Keratinocyte (primary cell): ENCODE data around the gene TAF13.

Experiments used
- EZH2 ChIP-seq: IDR thresholded peaks from one replicate; pipeline ENCODE4 v1.6.1; 2012; ENCODE audit warnings: inconsistent platforms, mild to moderate bottlenecking, low read length, moderate library complexity
- TF ChIP-seq, protein P1 (sequence below), 3 experiments: IDR thresholded peaks in 1 of 3; conservative IDR thresholded peaks in 1 of 3; optimal IDR thresholded peaks in 1 of 3; 2 replicates in 2 of 3; 3 replicates in 1 of 3; pipeline versions ENCODE3 to v1.5.1; 2011; ENCODE audit warnings: low read length in 3 of 3, mild to moderate bottlenecking in 3 of 3, moderate library complexity in 2 of 3, control low read depth in 1 of 3, inconsistent platforms in 1 of 3; ENCODE audit not compliant: insufficient read depth in 2 of 3; ENCODE audit errors: extremely low read depth in 1 of 3

- TF ChIP-seq, protein P1, sequence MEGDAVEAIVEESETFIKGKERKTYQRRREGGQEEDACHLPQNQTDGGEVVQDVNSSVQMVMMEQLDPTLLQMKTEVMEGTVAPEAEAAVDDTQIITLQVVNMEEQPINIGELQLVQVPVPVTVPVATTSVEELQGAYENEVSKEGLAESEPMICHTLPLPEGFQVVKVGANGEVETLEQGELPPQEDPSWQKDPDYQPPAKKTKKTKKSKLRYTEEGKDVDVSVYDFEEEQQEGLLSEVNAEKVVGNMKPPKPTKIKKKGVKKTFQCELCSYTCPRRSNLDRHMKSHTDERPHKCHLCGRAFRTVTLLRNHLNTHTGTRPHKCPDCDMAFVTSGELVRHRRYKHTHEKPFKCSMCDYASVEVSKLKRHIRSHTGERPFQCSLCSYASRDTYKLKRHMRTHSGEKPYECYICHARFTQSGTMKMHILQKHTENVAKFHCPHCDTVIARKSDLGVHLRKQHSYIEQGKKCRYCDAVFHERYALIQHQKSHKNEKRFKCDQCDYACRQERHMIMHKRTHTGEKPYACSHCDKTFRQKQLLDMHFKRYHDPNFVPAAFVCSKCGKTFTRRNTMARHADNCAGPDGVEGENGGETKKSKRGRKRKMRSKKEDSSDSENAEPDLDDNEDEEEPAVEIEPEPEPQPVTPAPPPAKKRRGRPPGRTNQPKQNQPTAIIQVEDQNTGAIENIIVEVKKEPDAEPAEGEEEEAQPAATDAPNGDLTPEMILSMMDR (optimal IDR thresholded peaks at IDR 0.05 in 1 of 3, IDR thresholded peaks at IDR 0.05 in 1 of 3, conservative IDR thresholded peaks at IDR 0.05 in 1 of 3; ENCODE audit: extremely low read depth in 1 of 3, insufficient read depth in 2 of 3, low read length in 3 of 3): no peak
- TF ChIP-seq EZH2: no peak
Observed at GRCh38 chr1:109080441-109081082, 4.8 kb upstream of the TAF13 start.
